Limb (tissue), 2 donors: ENCODE measurements around the gene SLF2.

Source experiments
- DNase-seq, 2 donors: peaks; one replicate each; pipeline ENCODE4 v3.0.0-alpha.2; 2016; ENCODE audit errors: extremely low spot score in 2 of 2

The SLF2 gene

GRCh38 chr10:100979791-100980272, 67.1 kb downstream of the SLF2 start:
- DNase-seq, result no peak

DNA sequence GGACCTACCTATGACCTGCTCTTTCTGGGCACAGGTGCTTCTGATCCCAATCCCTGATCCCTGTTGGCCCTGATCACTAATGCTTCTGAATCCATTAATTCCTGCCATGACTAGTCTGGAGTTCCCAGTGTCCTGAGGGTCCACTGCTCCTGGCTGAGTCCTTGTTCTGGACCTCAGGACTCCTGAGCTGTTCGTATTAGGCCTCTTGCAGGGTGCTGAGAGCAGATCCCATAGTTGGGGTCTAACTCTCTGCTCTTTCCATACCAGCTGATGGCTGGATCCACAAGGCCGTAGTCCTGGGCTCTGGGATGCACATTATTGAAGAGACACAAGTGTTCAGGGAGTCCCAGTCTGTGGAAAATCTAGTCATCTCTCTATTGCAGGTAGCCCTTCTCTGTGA, 67.5 kb downstream of the SLF2 start:
- DNase-seq, result no peak

GRCh38 chr10:100980711-100981110, 67.9 kb downstream of the SLF2 start:
- no peak for DNase-seq

- no peak for DNase-seq
These were observed 68.5 kb downstream of the SLF2 start for GRCh38 chr10:100981178-100981772.

DNA sequence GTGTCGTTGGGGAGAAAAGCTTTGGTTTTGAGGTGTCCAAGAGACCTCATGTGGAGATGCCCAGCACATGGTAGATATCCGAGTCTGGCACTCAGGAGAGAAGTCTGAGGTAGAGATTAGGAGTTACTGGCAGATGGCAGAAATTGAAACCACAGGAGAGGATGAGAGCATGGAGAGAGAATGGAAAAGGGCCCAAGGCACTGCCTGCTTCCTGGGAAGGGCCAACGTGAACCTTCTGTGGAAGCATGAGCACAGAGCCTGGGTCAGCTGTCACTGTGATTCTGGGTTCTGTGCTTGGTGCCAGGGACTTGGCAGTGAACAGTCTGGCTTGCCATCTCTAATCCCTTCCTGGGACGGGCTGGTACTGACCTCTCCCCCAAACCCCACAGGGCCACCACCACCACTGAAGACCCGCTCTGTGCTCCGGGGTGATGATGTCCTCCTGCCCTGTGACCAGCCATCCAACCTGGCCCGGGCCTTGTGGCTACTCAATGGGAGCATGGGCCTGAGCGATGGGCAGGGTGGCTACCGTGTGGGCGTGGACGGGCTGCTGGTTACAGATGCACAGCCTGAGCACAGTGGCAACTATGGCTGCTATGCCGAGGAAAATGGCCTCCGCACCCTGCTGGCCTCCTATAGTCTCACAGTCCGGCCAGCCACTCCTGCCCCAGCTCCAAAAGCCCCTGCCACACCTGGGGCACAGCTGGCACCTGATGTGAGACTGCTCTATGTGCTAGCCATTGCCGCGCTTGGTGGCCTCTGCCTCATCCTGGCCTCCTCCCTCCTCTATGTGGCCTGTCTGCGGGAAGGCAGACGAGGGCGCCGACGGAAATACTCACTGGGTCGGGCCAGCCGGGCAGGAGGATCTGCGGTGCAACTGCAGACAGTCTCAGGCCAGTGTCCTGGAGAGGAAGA, 70.4 kb downstream of the SLF2 start:
- peak in 1 of 2 donors; percentile 24 for DNase-seq

GRCh38 chr10:100983868-100984671, 71.3 kb downstream of the SLF2 start:
- peak in 1 of 2 donors; percentile 17 for DNase-seq

DNA sequence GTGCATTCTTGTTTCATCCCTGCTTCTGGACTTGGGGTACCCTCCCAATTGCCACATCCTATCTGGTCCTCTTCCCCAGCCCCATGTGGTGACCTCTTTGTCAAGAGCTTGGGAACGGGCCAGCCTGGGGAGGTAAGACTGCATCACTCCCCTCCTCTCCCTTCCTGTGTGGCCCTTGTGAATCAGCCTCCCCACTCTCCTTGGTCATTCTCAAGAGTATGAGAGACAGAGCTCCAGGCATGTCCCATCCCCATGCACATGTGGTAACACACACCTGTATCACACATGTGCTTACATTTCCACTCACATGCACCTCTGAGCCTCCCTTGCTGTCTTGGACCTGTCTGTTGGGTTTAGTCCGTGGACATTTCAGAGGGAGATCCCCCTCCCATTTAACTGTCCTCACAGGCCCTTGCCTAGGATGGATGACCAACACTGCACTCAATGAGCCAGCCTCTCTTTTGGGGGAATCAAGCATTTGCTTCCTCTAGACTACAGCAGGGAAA, 72.0 kb downstream of the SLF2 start:
- peak in 1 of 2 donors; percentile 8 for DNase-seq

DNA sequence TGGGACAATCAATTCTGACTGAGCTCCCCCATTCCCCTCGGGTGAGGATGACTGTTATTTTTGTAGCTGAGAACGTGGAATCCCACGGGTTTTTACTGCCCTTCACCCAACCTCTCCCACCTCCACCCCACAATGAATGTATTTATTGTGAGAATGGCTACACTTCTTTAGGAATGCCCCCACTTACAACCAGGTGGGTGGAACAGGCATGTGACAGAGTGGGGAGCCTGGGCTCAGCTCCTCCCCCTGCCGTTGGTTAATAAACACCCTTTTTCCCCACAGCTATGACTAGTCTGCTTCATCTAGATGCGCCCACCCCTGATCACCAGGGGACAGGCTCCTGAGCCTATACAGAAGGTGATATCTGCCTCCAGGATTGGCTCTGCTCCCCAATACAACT, 72.6 kb downstream of the SLF2 start:
- DNase-seq, result no peak

DNA sequence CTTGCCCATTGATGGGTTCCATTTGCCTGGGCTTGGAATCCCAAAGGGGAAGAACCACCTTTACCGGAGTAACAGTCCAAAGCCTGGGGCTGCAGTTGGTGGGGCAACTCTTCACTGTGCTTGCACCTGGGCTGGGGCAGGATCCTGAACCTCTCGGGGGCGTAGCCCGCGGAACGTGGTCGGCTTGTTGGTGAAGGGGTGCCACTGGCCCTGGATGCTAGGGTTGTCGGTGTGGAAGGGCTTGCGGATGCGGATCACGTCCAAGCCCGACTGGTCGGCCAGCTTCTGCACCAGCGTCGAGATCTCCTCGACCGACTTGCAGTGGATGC, 73.8 kb downstream of the SLF2 start:
- DNase-seq, result no peak

GRCh38 chr10:100986952-100987684, 74.4 kb downstream of the SLF2 start, which contains the start of the genes MRPL43 and TWNK:
TSS of gene MRPL43 (minus strand) at chr10:100987497. CDS start at chr10:100987443, 54 bp downstream.
TSS of gene TWNK (plus strand) at chr10:100987543. CDS start at chr10:100988211, 668 bp downstream.
- peak; percentile 82 to 90 for DNase-seq

- DNase-seq, result no peak
These were observed 74.9 kb downstream of the SLF2 start for GRCh38 chr10:100987685-100988049.

- DNase-seq, result no peak
These were observed 75.4 kb downstream of the SLF2 start for GRCh38 chr10:100988166-100988565.

DNA sequence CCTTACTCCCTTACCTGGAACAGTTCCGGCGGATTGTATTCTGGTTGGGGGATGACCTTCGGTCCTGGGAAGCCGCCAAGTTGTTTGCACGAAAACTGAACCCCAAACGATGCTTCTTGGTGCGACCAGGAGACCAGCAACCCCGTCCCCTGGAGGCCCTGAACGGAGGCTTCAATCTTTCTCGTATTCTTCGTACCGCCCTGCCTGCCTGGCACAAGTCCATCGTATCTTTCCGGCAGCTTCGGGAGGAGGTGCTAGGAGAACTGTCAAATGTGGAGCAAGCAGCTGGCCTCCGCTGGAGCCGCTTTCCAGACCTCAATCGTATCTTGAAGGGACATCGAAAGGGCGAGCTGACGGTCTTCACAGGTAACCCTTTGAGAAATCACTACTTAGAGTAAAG, 76.3 kb downstream of the SLF2 start:
- DNase-seq, result no peak

GRCh38 chr10:100993986-100994708, 81.4 kb downstream of the SLF2 start:
- peak; percentile 49 to 66 for DNase-seq

- peak in 1 of 2 donors; percentile 7 for DNase-seq
These were observed 82.4 kb downstream of the SLF2 start for GRCh38 chr10:100995181-100995580.

DNA sequence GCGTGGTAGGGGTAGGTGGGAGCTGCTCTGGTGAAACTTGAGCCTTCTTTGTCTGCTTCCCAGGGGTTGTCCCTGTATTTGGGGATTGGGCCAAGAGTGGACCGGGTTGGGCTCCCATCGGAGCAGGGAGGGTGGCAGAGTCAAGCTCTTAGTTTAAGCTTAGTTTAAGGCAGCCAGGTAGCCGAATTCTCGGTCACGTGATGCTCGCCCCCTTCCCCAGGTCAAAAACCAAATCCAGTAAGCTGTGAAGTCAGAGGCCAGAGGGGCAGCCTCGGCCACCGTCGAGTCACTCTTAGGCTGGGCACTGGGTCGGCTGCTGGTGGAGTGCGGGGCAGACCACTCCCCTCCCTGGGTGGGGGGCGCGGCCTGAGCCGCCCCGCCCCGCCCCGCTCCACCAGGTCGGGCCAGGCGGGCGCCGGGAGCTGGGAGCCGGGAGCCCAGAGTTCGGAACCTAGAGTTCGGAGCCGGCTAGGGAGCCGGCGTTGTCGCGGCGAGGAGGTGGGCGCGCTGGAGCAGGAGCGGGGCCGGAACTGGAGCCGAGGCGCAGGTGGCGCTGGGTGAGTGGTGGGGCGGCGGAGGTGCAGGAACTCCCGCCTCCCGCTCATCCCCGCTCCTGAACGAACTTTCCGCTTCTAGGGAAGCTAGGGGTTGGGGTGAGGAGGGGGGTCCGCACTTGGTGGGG, 84.1 kb downstream of the SLF2 start:
- peak; percentile 8 to 60 for DNase-seq

- no peak for DNase-seq
These were observed 84.8 kb downstream of the SLF2 start for GRCh38 chr10:100997360-100998182.

- peak; percentile 88 to 93 for DNase-seq
These were observed 85.6 kb downstream of the SLF2 start for GRCh38 chr10:100998183-100998990.
